Stomach (tissue), 9 donors: ENCODE measurements around the gene KLHL24. TPM values are rescaled to one million over a fixed set of nuclear protein-coding genes. Genes with fewer than 3 reads are reported as not detected.
A peak's percentile ranks its signal among the peaks of the same experiment; 100 is the strongest.
"Not testable (repeated sequence)": the region's sequence is repeated elsewhere in the genome, so short reads cannot be mapped to it uniquely, and the experiment has no call there.

Experiments used
- DNase-seq, 2 donors: peaks; one replicate each; pipeline versions ENCODE4 v3.0.0 to v3.0.0-alpha.2; 2013 to 2019
- H3K27ac ChIP-seq, 5 donors: fragments of 200-600 bp in 4 of 5; sonication (generic) in 4 of 5; one replicate each; pipeline ENCODE4 v1.5.1; 2013 to 2019; ENCODE audit warnings: mild to moderate bottlenecking in 1 of 5, moderate library complexity in 1 of 5
- H3K27me3 ChIP-seq, 3 donors: fragments of 200-600 bp; sonication (generic); one replicate each; pipeline ENCODE4 v1.5.1; 2017 to 2019; ENCODE audit warnings: mixed run types in 1 of 3
- H3K36me3 ChIP-seq, 4 donors: fragments of 200-600 bp; sonication (generic); 1 replicate in 3 of 4; 2 replicates in 1 of 4; pipeline ENCODE4 v1.5.1; 2016 to 2019
- H3K4me1 ChIP-seq, 4 donors: fragments of 200-600 bp; sonication (generic); one replicate each; pipeline ENCODE4 v1.5.1; 2016 to 2019
- H3K4me3 ChIP-seq, 4 donors: fragments of 200-600 bp; sonication (generic) in 3 of 4; one replicate each; pipeline ENCODE4 v1.5.1; 2016 to 2019; ENCODE audit warnings: mild to moderate bottlenecking in 1 of 4
- H3K9me3 ChIP-seq, 4 donors: fragments of 200-600 bp; sonication (generic); one replicate each; pipeline ENCODE4 v1.5.1; 2016 to 2019
- EP300 ChIP-seq: sonication (generic); formaldehyde crosslinking; IDR thresholded peaks from one replicate; pipeline ENCODE4 v1.6.1; 2017; ENCODE audit warnings: antibody characterized with exemption
- POLR2A ChIP-seq, 4 donors: fragments of 450-650 bp; IDR thresholded peaks; one replicate each; pipeline ENCODE4 v1.6.1; 2016; ENCODE audit warnings: antibody characterized with exemption in 4 of 4, control low read depth in 2 of 4, mild to moderate bottlenecking in 1 of 4, moderate library complexity in 1 of 4
- POLR2AphosphoS5 ChIP-seq, 3 donors: sonication (generic); formaldehyde crosslinking; IDR thresholded peaks; one replicate each; pipeline ENCODE4 v1.6.1; 2016; ENCODE audit warnings: antibody characterized with exemption in 3 of 3
- WGBS, 5 donors: extraction: QIAGEN DNeasy Blood & Tissue Kit in 3 of 5; methylation state at CpG; one replicate each; pipeline versions ENCODE4 v1.1.5 to v1.1.7; 2013 to 2018; 5-methylcytosine and 5-hydroxymethylcytosine counted together
- intact Hi-C: fragments of 100-400 bp; cut with DNase I; formaldehyde crosslinking; loops from one replicate; pipeline ENCODE4 v1.15.1; 2023; ENCODE audit warnings: low total_unique reads
- polyA plus RNA-seq, 3 donors: library from polyadenylated mRNA; stranded (reverse); fragments of 200-250 nt; gene quantifications; one replicate each; pipeline ENCODE4 v1.2.3, GENCODE V29; 2013
- total RNA-seq, 5 donors: library from RNA; depleted of rRNA; stranded (reverse); fragments of >200 nt; gene quantifications; one replicate each; pipeline versions ENCODE4 v1.1.0 to v1.2.3, GENCODE V29; 2014 to 2016
- TF ChIP-seq, protein P1 (sequence below), 7 experiments: fragments of 450-650 bp in 4 of 7; fragments of 200-600 bp in 3 of 7; sonication (generic) in 3 of 7; IDR thresholded peaks; one replicate each; pipeline ENCODE4 v1.5.1; 2016 to 2019; ENCODE audit warnings: antibody characterized with exemption in 7 of 7, control low read depth in 2 of 7, mild to moderate bottlenecking in 1 of 7
- donor health status: healthy with polysubstance abuse.
- donor health status: Bipolar disorder and iron deficiency.
- donor health status: healthy.

KLHL24 gene
- total and polyA plus RNA-seq, 8 donors, result 5.2 to 186 (median 28.2) TPM

DNA sequence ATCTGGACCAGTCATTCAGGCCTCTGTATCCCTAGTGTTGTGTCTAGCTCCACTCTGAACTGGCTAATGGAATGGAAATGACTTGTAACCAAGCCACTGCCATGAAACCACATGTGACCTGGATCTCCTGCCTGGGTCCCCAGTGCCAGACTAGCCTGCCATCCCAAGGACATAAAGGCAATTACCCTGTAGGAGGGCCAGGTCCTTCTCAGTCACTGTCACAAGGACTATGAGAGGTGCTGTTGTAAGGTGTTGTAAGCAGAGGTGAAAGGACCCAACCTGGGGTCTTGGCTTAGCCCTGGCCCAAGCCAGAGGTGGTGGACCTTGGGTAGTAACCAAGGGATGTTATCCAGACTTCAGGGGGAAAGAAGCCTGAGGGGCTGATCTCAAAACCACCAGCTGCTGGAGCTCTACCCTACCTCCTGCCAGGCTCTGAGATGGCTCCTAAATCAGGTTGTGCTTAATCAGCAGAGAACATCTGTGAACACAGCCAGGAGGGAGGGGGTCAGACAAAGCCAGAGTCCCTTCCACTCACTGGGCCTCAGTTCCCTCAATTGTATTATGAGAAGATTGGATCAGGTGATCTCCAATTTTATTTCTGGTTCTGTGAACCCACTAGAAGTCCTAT lies 15.7 kb upstream of the KLHL24 start:
- Histone ChIP-seq H3K4me1 (no peaks in the 10 kb centered on the region), H3K27me3 (no peaks in the 10 kb centered on the region), H3K36me3 (no peaks in the 10 kb centered on the region), H3K4me3 (no peak overlapping the region), H3K27ac (no peak overlapping the region), H3K9me3 (no peaks in the 10 kb centered on the region)
- DNase-seq, result no peak
- TF ChIP-seq POLR2AphosphoS5 (IDR thresholded peaks at IDR 0.05) (no peak), POLR2A (IDR thresholded peaks at IDR 0.05) (no peak), EP300 (no peak)
- TF ChIP-seq, protein P1, sequence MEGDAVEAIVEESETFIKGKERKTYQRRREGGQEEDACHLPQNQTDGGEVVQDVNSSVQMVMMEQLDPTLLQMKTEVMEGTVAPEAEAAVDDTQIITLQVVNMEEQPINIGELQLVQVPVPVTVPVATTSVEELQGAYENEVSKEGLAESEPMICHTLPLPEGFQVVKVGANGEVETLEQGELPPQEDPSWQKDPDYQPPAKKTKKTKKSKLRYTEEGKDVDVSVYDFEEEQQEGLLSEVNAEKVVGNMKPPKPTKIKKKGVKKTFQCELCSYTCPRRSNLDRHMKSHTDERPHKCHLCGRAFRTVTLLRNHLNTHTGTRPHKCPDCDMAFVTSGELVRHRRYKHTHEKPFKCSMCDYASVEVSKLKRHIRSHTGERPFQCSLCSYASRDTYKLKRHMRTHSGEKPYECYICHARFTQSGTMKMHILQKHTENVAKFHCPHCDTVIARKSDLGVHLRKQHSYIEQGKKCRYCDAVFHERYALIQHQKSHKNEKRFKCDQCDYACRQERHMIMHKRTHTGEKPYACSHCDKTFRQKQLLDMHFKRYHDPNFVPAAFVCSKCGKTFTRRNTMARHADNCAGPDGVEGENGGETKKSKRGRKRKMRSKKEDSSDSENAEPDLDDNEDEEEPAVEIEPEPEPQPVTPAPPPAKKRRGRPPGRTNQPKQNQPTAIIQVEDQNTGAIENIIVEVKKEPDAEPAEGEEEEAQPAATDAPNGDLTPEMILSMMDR (IDR thresholded peaks at IDR 0.05), result no peak
- intact Hi-C loops, result no loop called here

DNA sequence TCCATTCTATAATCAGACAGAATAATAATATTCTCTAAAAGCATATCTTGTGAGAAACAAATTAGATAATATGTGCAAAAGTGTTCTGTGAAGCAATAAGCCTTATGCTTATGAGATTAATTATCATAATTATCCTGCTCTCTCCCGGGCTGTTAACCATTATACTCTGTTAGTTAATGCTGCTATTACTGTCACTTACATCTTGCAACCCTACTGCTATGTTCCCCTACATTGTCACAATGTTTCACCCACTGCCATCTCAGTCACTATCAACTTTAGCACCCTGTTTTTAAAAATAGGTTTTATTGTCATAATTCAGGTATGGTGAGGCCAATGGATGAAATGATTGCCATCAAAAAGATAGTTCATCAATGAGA lies 15.2 kb upstream of the KLHL24 start:
- intact Hi-C loops, result no loop called here
- DNase-seq, result no peak
- Histone ChIP-seq H3K36me3 (no peaks in the 10 kb centered on the region), H3K27me3 (no peaks in the 10 kb centered on the region), H3K4me3 (no peak overlapping the region), H3K27ac (no peak overlapping the region), H3K4me1 (no peaks in the 10 kb centered on the region), H3K9me3 (no peaks in the 10 kb centered on the region)
- whole genome bisulfite sequencing, 5 donors, result 76 to 96% (median 90%) methylated on average over 1 of the region's 1 CpG
- TF ChIP-seq EP300 (no peak), POLR2AphosphoS5 (IDR thresholded peaks at IDR 0.05) (no peak), POLR2A (IDR thresholded peaks at IDR 0.05) (no peak)
- TF ChIP-seq, protein P1 (IDR thresholded peaks at IDR 0.05), result no peak

DNA sequence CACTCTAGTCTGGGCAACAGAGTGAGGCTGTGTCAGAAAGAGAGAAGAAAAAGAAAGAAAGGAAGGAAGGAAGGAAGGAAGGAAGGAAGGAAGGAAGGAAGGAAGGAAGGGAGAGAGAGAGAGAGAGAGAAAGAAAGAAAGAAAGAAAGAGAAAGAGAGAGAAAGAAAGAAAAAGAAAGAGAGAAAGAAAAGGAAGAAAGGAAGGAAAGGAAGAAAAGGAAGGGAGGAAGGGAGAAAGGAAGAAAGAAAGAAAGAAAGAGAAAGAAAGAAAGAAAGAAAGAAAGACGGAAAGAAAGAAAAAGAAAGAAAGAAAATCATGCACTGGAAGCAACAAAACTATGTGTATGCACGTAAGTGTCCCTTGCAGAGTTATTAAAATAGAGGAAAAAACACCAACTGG lies 12.9 kb upstream of the KLHL24 start:
- 85 to 96% (median 89%) methylated on average over 2 of the region's 2 CpGs for WGBS, 5 donors
- H3K4me1 ChIP-seq, H3K4me3 ChIP-seq, H3K9me3 ChIP-seq, H3K27me3 ChIP-seq, intact Hi-C loops, H3K36me3 ChIP-seq, DNase-seq, H3K27ac ChIP-seq: not testable (repeated sequence)

DNA sequence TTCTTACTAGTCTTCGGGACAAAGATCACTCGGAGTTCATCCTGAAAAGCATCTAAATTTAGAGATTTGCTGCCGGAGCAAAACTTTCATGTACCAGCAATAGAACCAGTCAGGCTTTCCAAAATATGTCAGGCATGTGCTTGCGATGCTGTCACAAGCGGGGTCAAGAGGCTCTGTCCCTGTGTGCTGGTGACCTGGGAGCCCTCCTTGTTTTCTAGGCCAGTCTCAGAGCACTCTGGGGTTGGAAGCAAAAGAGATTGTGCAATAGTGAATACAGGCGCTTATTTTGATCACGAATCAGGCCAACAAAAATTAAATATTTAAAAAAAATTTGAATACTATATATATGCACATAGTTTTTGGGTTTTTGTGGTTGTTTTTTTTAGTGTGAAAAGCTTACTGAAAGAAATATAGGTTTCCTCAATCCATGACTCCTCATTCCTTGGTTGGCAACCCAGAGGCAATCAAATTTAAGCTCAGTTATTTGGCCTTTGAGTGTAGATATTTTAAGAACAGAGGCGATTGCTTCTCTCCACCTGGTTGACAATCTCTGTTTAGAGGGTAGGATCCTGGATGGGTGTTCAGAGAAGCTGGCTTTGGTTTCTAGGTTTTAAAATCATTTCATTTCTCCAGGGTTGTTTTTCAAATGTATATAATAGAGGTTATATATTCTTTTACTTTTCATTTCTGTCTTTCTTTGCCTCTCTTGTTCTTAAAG lies 8.4 kb upstream of the KLHL24 start:
- no peak for DNase-seq
- H3K9me3 ChIP-seq, result no peaks in the 10 kb centered on the region
- no peaks in the 10 kb centered on the region for H3K4me1 ChIP-seq
- no peak overlapping the region for H3K4me3 ChIP-seq
- no peaks in the 10 kb centered on the region for H3K27me3 ChIP-seq
- WGBS, 5 donors, result 75 to 89% (median 79%) methylated on average over 8 of the region's 8 CpGs
- H3K36me3 ChIP-seq, result no peaks in the 10 kb centered on the region
- intact Hi-C loops, result no loop called here
- TF ChIP-seq POLR2AphosphoS5 (IDR thresholded peaks at IDR 0.05), result no peak
- no peak for TF ChIP-seq EP300
- H3K27ac ChIP-seq, result peak overlapping the region in 1 of 5 donors; percentile 30

DNA sequence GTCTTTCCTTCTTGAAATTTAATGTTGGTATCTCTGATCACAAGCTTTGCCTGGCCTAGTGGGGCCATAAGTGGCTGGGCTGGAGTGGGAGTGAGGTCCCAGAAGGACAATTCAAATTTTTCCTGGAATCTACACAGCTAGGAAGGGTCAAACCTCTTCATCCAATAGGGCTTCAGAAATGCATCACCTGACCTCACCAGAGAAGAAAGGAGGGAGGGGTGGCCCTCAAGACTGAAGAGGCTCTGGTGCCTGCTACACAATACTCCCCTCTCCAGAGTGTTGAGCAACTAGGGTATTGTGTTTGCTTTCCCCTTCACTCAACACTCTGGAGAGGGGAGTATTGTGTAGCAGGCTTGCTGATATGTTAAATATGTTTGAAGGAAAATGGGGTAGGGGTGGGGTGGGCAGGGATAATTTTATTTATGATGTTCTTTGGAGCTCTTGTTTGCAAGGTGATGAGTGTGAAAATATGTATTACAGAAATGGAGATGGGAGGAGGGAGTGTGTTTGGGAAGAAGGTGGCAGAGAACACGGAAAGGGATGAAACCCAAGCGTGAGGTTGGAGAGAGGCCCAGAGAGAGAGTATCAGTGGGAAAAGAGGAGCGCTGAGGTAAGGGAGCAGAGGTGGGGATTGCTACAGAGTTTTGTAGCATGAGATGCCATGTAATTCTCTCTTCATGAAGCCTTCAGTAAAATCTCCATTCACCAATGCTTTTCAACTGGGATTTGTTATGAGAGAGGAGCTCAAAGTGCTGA lies 5.7 kb upstream of the KLHL24 start:
- Histone ChIP-seq H3K27ac (no peak overlapping the region), H3K27me3 (no peaks in the 10 kb centered on the region), H3K9me3 (no peaks in the 10 kb centered on the region), H3K36me3 (no peaks in the 10 kb centered on the region), H3K4me3 (no peak overlapping the region), H3K4me1 (peaks cover under 1 to 2% (median 1%) of the 10 kb centered on the region in 4 donors)
- DNase-seq, result no peak
- intact Hi-C loops, result no loop called here
- TF ChIP-seq EP300, result no peak
- TF ChIP-seq, protein P1 (IDR thresholded peaks at IDR 0.05), result no peak
- TF ChIP-seq POLR2AphosphoS5 (IDR thresholded peaks at IDR 0.05), result no peak
- TF ChIP-seq POLR2A (IDR thresholded peaks at IDR 0.05), result no peak
- 82 to 96% (median 95%) methylated on average over 3 of the region's 3 CpGs for WGBS, 5 donors
